Measurements from ENCODE around the gene CBR3.

Gene CBR3

GRCh38 chr21:36156339-36156814 lies 21.5 kb downstream of the CBR3 start:
- DNase-seq (ENCODE audit: low spot score), result peak; percentile 97

- no peak for DNase-seq (ENCODE audit: low spot score)
Observed at GRCh38 chr21:36156815-36157670, 22.2 kb downstream of the CBR3 start, which contains the start of gene DOP1B. TSS of gene DOP1B (plus strand) at chr21:36156824. CDS start at chr21:36164734, 7,910 bp downstream.

GRCh38 chr21:36159356-36159921 lies 24.6 kb downstream of the CBR3 start:
- no peak for DNase-seq (ENCODE audit: low spot score)

GRCh38 chr21:36160850-36161178 lies 25.9 kb downstream of the CBR3 start:
- DNase-seq (ENCODE audit: low spot score), result no peak

GRCh38 chr21:36162631-36163030 lies 27.8 kb downstream of the CBR3 start:
- DNase-seq (ENCODE audit: low spot score), result no peak

GRCh38 chr21:36163750-36164741 lies 29.2 kb downstream of the CBR3 start:
- no peak for DNase-seq (ENCODE audit: low spot score)

- no peak for DNase-seq (ENCODE audit: low spot score)
Observed at GRCh38 chr21:36165356-36165755, 30.5 kb downstream of the CBR3 start.

- DNase-seq (ENCODE audit: low spot score), result no peak
Observed at GRCh38 chr21:36166705-36167104, 31.8 kb downstream of the CBR3 start.

DNA sequence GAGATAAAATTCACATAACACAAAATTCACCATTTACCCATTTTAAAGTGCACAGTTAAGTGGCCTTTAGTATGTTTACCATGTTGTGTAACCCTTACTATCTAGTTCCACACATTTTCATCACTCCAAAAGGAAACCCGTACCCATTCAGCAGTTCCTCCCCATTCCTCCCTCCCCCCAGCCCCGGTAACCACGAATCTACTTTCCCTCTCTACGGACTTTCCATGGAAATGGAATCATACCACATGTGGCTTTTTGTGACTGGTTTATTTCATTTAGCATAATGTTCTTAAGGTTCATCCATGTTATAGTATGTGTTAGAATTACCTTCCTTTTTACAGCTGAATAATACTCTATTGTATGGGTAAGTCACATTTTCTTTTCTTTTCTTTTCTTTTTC lies 32.7 kb downstream of the CBR3 start:
- no peak for DNase-seq (ENCODE audit: low spot score)

DNA sequence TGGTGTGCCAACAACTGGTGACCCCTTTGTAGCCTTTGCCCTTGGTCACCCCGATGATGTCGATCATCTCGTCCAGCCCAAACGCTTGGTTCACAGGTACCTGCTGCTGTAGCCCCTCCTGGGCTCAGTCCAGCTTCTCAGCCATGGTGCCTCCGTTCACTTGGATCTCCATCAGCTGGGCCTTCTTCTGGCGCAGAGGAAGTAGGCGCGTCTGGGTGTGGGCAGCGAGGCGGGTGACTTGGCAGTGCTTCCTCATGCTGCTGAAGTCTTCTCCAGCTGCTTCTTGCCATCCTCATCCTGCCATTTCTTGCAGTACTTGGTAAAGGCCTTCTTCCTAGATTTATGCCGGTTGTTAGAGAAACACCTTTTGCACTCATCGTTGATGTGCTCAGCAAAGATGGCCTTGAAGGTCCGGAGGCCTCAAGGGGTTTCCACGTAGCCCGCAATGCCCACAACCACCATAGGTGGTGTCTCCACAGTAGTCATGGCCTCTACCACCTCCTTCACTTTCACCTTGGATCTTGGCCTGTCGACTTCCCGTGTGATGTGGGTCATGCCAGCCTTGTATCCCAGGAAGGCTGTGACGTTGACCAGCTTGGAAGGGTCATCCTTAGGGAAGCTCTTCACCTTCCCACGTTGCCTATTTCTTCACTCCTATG lies 34.7 kb downstream of the CBR3 start:
- no peak for DNase-seq (ENCODE audit: low spot score)

DNA sequence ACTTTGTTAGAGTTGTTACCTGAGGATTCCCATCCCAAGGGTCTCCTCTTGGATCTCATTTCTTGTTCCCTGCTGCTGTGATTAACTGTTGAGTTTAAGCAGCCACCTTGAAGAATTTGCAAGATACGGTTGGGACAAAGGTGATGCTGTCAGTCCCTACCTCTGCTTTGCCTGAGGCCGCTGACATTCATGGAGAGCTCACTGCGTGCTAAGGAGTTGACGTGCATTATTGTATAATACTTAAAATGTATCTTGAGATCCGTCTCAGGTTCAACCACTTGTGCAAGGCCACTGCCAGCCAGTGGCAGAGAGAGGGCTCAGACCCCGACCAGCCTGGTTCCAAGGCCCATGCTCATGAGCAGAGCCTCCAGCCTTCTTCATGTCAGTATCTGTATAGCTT lies 35.9 kb downstream of the CBR3 start:
- DNase-seq (ENCODE audit: low spot score), result no peak

GRCh38 chr21:36171336-36171735 lies 36.5 kb downstream of the CBR3 start:
- no peak for DNase-seq (ENCODE audit: low spot score)

- no peak for DNase-seq (ENCODE audit: low spot score)
Observed at GRCh38 chr21:36171741-36172331, 37.0 kb downstream of the CBR3 start.

- DNase-seq (ENCODE audit: low spot score), result no peak
Observed at GRCh38 chr21:36174780-36175179, 39.9 kb downstream of the CBR3 start.

DNA sequence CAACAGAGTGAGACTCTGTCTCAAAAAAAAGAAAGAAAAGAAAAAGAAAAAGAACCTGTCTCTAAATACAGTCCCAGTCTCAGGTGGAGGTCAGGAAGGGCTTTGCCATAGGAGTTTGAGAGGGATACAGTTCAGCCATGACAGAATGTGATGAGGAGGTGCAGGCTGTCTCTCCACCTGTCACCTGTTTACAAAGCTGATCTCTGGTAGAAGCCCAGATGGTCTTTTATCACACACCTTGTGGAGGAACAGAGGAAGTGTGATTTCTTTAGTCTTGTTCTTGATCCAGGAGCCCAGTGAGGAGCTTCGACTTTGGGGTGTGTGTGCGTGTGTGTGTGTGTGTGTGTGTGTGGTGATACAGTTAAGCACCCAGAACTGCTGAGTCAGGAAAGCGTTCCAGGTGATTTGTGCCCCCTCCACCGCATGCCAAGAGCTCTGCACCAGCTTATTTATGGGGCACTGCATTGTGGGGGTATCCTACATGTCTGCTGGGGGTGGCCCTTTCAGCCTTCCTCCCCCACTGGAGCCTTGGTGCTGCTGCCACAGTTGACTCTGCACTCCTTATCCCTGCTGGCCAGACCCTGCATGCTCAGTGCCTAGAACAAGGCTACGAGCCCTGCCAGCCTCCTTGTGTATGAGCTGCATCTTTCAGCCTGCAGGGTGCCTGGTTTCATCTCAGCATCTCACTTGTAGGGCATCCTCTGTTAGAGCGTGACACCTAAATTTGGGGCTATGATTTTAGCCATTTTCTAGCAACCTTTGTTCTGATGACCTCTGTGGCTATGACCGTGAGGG lies 41.1 kb downstream of the CBR3 start:
- DNase-seq (ENCODE audit: low spot score), result no peak

DNA sequence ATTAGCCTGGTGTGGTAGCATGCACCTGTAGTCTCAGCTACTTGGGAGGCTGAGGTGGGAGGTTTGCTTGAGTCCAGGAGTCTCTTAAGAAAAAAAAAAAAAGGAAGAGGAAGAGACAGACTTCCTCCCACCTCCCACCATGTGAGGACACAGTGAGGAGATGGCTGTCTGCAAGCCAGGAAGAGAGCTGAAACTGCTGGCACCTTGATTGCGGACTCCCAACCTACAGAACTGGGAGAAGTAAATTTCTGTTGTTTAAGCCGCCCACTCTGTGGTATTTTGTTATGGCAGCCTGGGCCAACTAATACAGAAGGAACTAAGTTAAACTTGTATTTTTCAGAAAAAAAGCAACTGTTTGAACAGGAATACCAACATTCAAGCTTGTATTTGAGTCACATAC lies 43.5 kb downstream of the CBR3 start:
- DNase-seq (ENCODE audit: low spot score), result no peak

GRCh38 chr21:36179145-36179544 lies 44.3 kb downstream of the CBR3 start:
- DNase-seq (ENCODE audit: low spot score), result no peak

DNA sequence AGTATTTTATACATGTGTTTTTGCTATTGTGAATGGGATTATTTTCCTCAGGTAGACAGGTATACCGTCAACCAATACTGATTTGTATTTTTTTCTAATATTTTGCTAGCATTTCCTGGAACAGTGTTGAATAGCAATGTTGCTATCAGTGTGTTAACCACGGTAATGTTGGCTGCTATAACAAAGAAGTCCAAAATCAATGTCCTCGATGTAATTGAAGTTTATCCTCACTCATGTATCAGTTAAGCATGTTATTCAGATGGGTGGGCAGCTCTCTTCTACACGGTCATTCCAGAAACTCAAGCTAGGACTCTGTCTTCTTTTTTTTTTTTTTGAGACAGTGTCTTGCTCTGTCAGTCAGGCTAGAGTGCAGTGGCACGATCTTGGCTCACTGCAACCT lies 46.1 kb downstream of the CBR3 start:
- no peak for DNase-seq (ENCODE audit: low spot score)

DNA sequence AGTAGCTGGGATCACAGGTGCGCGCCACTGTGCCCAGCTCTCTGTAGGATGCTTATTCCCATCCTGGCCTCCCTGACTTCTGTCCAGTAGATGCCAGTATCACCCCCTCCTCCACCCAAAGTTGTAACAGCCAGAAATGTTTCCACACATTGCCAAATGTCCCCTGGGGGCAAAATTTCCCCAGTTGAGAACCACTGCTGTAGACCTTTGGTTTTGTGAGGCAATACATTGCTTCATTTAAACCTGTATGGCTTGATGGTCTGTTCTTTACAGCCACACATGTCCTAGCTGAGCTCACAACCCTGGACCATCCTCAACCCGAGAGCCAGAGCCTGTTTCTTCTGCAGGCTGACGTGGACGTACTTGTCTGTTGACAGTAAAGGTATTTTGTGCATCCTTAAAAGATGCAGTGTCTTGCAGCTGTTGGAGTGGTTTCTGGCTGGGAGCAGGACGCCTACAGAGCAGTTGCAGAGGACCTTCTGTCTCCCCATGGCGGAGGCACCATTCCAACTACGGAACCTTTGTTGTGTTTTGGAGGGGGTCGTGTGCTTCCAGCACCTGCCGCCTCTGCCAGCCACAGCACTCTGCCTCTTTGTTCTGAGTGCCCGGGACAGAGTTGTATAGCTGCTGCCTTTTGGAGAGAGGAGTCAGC lies 48.4 kb downstream of the CBR3 start:
- no peak for DNase-seq (ENCODE audit: low spot score)

- DNase-seq (ENCODE audit: low spot score), result no peak
Observed at GRCh38 chr21:36184545-36184944, 49.7 kb downstream of the CBR3 start.

All from kidney capillary endothelial cell (primary cell).